Breast epithelium (tissue), 4 donors: ENCODE data around the gene CNN1. TPM values are rescaled to one million over a fixed set of nuclear protein-coding genes. Genes with fewer than 3 reads are reported as not detected.

Experiments used
- DNase-seq, 2 donors: peaks; one replicate each; pipeline ENCODE4 v3.0.0-alpha.2; 2019; ENCODE audit warnings: low spot score in 2 of 2
- H3K27ac ChIP-seq, 2 donors: fragments of 200-600 bp; sonication (generic) in 1 of 2; one replicate each; pipeline ENCODE4 v1.5.1; 2016 to 2019; ENCODE audit warnings: mild to moderate bottlenecking in 1 of 2
- H3K27me3 ChIP-seq, 2 donors: fragments of 200-600 bp; sonication (generic) in 1 of 2; one replicate each; pipeline versions ENCODE4 v1.5.1 to v1.6.0; 2017 to 2019; ENCODE audit warnings: control low read depth in 1 of 2, mild to moderate bottlenecking in 1 of 2
- H3K36me3 ChIP-seq: fragments of 200-600 bp; one replicate; pipeline ENCODE4 v1.5.1; 2019
- H3K4me1 ChIP-seq, 2 donors: fragments of 200-600 bp; sonication (generic); one replicate each; pipeline ENCODE4 v1.5.1; 2016 to 2019; ENCODE audit warnings: control low read depth in 1 of 2
- H3K4me3 ChIP-seq, 3 donors: fragments of 200-600 bp; sonication (generic); 1 replicate in 2 of 3; 2 replicates in 1 of 3; pipeline ENCODE4 v1.5.1; 2016 to 2019; ENCODE audit warnings: mild to moderate bottlenecking in 3 of 3, moderate library complexity in 2 of 3
- H3K9me3 ChIP-seq, 2 donors: fragments of 200-600 bp; sonication (generic) in 1 of 2; one replicate each; pipeline ENCODE4 v1.5.1; 2016 to 2019; ENCODE audit warnings: control low read depth in 1 of 2
- POLR2A ChIP-seq: fragments of 450-650 bp; IDR thresholded peaks from one replicate; pipeline ENCODE4 v1.6.1; 2016; ENCODE audit warnings: antibody characterized with exemption, mild to moderate bottlenecking, moderate library complexity
- POLR2AphosphoS5 ChIP-seq, 3 donors: sonication (generic); formaldehyde crosslinking; IDR thresholded peaks; one replicate each; pipeline ENCODE4 v1.6.1; 2017; ENCODE audit warnings: antibody characterized with exemption in 3 of 3
- intact Hi-C: fragments of 100-400 bp; cut with DNase I; formaldehyde crosslinking; loops from one replicate; pipeline ENCODE4 v1.15.1; 2023; ENCODE audit warnings: low total_unique reads
- total RNA-seq, 3 donors: library from RNA; depleted of rRNA; stranded (reverse); fragments of >200 nt; gene quantifications; one replicate each; pipeline ENCODE4 v1.1.0, GENCODE V29; 2016
- TF ChIP-seq, protein P1 (sequence below), 3 donors: fragments of 450-650 bp; IDR thresholded peaks; one replicate each; pipeline ENCODE4 v1.5.1; 2016 to 2017; ENCODE audit warnings: antibody characterized with exemption in 3 of 3, mild to moderate bottlenecking in 3 of 3, moderate library complexity in 3 of 3

Gene CNN1
- total RNA-seq, result 100 to 1,000 TPM in 1 of 3 donors, 10 to 100 TPM in 1, 1 to 10 TPM in 1; 2.2 to 106 (median 74.3) TPM

DNA sequence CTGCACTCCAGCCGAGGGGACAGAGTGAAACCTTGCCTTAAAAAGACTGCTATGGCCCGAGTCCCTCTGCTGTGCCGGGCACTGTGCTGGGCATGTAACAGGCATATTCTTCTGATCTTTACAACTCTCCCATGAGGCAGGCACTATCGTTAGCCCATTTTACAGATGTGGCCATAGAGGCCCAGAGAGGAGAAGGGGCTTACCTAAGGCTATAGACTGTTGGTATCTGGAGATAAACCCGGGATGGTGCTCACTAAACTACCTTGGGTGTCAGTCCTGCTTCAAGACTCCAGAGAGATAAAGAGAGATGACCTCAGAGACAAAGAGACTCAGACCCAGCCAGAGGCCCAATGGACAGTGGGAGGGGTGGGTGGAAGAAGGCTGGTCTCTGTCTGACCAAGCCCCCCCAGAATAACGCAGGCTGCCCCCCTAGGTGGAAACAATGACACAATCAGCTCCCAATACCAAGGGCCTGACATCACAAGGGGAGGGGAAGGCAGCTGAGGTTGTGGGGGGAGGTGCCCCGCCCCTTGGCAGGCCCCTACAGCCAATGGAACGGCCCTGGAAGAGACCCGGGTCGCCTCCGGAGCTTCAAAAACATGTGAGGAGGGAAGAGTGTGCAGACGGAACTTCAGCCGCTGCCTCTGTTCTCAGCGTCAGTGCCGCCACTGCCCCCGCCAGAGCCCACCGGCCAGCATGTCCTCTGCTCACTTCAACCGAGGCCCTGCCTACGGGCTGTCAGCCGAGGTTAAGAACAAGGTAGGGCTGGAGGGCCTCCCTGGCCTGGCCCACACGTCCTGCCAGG lies at the start of gene CNN1:
Gene CNN1 (plus strand): TSS at position 620 of the 805 bp plus-strand sequence. CDS start 77 bp downstream, at position 697.
- Histone ChIP-seq H3K4me1 (no peaks in the 10 kb centered on the region), H3K4me3 (peak within 1 kb of the TSS; percentile 26 to 66 (median 57)), H3K27ac (peak within 1 kb of the TSS; percentile 91 to 92), H3K36me3 (no peaks in the 10 kb centered on the region), H3K27me3 (peaks cover 0 to 12% of the 10 kb centered on the region in 2 donors), H3K9me3 (no peaks in the 10 kb centered on the region)
- intact Hi-C loops, result no loop called here
- DNase-seq, result peak; percentile 66 to 93
- peak; percentile 34 for TF ChIP-seq POLR2A
- TF ChIP-seq, protein P1, sequence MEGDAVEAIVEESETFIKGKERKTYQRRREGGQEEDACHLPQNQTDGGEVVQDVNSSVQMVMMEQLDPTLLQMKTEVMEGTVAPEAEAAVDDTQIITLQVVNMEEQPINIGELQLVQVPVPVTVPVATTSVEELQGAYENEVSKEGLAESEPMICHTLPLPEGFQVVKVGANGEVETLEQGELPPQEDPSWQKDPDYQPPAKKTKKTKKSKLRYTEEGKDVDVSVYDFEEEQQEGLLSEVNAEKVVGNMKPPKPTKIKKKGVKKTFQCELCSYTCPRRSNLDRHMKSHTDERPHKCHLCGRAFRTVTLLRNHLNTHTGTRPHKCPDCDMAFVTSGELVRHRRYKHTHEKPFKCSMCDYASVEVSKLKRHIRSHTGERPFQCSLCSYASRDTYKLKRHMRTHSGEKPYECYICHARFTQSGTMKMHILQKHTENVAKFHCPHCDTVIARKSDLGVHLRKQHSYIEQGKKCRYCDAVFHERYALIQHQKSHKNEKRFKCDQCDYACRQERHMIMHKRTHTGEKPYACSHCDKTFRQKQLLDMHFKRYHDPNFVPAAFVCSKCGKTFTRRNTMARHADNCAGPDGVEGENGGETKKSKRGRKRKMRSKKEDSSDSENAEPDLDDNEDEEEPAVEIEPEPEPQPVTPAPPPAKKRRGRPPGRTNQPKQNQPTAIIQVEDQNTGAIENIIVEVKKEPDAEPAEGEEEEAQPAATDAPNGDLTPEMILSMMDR (IDR thresholded peaks at IDR 0.05), result no peak
- peak; percentile 41 to 88 (median 60) for TF ChIP-seq POLR2AphosphoS5 (IDR thresholded peaks at IDR 0.05)

DNA sequence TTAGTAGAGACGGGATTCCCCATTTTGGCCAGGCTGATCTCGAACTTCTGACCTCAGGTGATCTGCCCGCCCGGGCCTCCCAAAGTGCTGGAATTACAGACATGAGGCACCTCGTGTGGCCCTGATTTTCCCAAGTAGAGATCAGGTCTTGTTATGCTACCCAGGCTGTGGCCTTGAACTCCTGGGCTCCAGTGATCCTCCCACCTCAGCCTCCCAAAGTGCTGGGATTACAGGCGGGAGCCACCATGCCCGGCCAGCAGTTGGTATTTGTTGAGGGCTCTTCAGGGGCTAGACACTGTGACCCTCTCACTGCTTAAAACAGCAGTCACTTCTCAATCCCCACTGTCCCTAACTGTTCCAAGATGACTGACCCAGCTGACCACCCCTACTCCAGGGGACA lies 49.3 kb upstream of the CNN1 start:
- H3K27ac ChIP-seq, result no peak overlapping the region
- H3K27me3 ChIP-seq, result peaks cover 0 to under 1% of the 10 kb centered on the region in 2 donors
- no peaks in the 10 kb centered on the region for H3K9me3 ChIP-seq
- TF ChIP-seq POLR2A, result no peak
- TF ChIP-seq, protein P1 (IDR thresholded peaks at IDR 0.05), result no peak
- TF ChIP-seq POLR2AphosphoS5 (IDR thresholded peaks at IDR 0.05), result no peak
- H3K4me1 ChIP-seq, result no peaks in the 10 kb centered on the region
- intact Hi-C loops, result loop anchor here (10.0 kb wide), 1 partner anchor 195 kb away; the partner anchor contains the start of gene TSPAN16
- no peaks in the 10 kb centered on the region for H3K36me3 ChIP-seq
- DNase-seq, result no peak
- H3K4me3 ChIP-seq, result no peak overlapping the region

DNA sequence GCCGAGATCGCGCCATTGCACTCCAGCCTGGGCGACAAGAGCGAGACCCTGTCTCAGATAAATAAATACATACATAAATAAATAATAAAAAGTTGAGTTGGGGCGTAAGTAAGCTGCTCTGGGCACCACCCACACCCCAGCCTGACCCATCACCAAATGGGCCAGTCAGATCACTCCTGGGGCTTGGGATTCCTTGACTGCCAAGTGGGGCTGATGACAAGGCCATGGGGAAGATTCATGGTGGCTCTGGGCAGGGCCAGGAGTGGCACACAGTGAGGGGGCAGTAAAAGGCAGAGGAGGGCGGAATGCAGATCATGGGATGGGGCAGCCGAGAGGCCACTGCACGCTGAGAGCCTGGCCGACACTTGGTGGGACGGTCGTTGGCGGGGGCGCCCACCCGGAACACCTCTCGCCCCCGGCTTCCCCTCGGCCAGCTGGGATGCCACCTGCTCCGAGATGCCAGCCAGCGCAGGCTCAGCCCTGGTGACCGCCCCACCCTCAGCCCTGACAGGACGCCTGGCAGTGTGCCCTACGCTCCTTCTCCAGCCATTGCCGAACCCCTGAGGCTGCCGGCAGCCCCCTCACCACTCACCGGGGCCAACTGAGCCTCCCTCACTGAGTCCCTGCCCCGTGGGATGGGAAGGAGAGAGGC lies 43.9 kb upstream of the CNN1 start:
- H3K4me3 ChIP-seq, result no peak overlapping the region
- no peaks in the 10 kb centered on the region for H3K36me3 ChIP-seq
- no peak for DNase-seq
- intact Hi-C loops, result no loop called here
- no peaks in the 10 kb centered on the region for H3K27me3 ChIP-seq
- H3K4me1 ChIP-seq, result no peaks in the 10 kb centered on the region
- no peak overlapping the region for H3K27ac ChIP-seq
- no peaks in the 10 kb centered on the region for H3K9me3 ChIP-seq
- TF ChIP-seq POLR2A, result no peak
- TF ChIP-seq, protein P1 (IDR thresholded peaks at IDR 0.05), result no peak
- no peak for TF ChIP-seq POLR2AphosphoS5 (IDR thresholded peaks at IDR 0.05)

DNA sequence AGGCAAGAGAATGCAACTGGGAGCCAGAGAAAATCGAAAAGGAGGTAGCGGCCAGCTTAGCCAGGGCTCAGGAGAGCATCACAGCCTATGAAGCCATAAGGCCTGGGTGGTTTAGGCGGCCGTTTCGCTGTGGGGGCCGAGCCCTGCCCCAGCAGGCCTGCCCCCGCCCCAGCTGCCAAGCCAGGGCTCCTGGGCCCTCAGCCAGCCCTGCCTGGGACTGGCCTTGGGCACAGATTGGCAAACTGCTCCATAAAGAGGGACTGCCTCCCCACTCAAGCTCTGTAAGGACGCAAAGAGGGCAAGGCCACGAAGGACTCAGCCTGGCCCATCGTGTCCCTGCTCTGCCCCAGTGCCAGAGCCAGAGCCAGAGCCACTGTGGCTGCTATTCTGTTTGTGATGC lies 43.2 kb upstream of the CNN1 start:
- intact Hi-C loops, result no loop called here
- Histone ChIP-seq H3K36me3 (no peaks in the 10 kb centered on the region), H3K4me1 (no peaks in the 10 kb centered on the region)

More for the DNA sequence above, 43.2 kb upstream of the CNN1 start:
- DNase-seq, result no peak
- H3K27me3 ChIP-seq, result no peaks in the 10 kb centered on the region
- no peak overlapping the region for H3K27ac ChIP-seq
- no peaks in the 10 kb centered on the region for H3K9me3 ChIP-seq
- TF ChIP-seq POLR2AphosphoS5 (IDR thresholded peaks at IDR 0.05), result no peak
- TF ChIP-seq, protein P1 (IDR thresholded peaks at IDR 0.05), result no peak
- TF ChIP-seq POLR2A, result no peak
- H3K4me3 ChIP-seq, result no peak overlapping the region
